Esophagus muscularis mucosa (tissue), 4 donors: ENCODE data around the gene TBC1D26.

Experiments used
- CTCF ChIP-seq, 3 experiments: fragments of 200-600 bp in 2 of 3; fragments of 450-650 bp in 1 of 3; sonication (generic) in 2 of 3; IDR thresholded peaks; one replicate each; pipeline ENCODE4 v1.5.1; 2017 to 2019; ENCODE audit warnings: antibody characterized with exemption in 3 of 3, mild to moderate bottlenecking in 2 of 3, moderate library complexity in 1 of 3
- EP300 ChIP-seq: sonication (generic); formaldehyde crosslinking; IDR thresholded peaks from one replicate; pipeline ENCODE4 v1.6.1; 2017; ENCODE audit warnings: antibody characterized with exemption
- POLR2A ChIP-seq: fragments of 450-650 bp; IDR thresholded peaks from one replicate; pipeline ENCODE4 v1.6.1; 2017; ENCODE audit warnings: antibody characterized with exemption, moderate library complexity, mild to moderate bottlenecking, low read depth

GRCh38 chr17:15780188-15780587 is 48.1 kb downstream of the TBC1D26 start:
- TF ChIP-seq POLR2A (no peak), CTCF (IDR thresholded peaks at IDR 0.05) (no peak), EP300 (no peak)
